Measurements from ENCODE around the gene MFSD12. TPM values are rescaled to one million over a fixed set of nuclear protein-coding genes. Genes with fewer than 3 reads are reported as not detected.

MFSD12 gene
- total and polyA plus RNA-seq, 2 donors (not counting 3 experiments of a cell fraction or from before 2014, with no cell fraction given), result 51.7 to 78.9 TPM

- TF ChIP-seq GATA2 (IDR thresholded peaks at IDR 0.05; ENCODE audit: insufficient read depth, insufficient read length, low read depth, low read length), result no peak
- no peak for TF ChIP-seq POLR2A (IDR thresholded peaks at IDR 0.05; ENCODE audit: low read depth, low read length)
- no peak for TF ChIP-seq POLR2AphosphoS5 (IDR thresholded peaks at IDR 0.05; ENCODE audit: insufficient read depth, low read depth, low read length)
- no peak for TF ChIP-seq EZH2 (IDR thresholded peaks at IDR 0.05; ENCODE audit: borderline replicate concordance, low read depth, low read length, severe bottlenecking)
- no peak for TF ChIP-seq FOS (IDR thresholded peaks at IDR 0.05; ENCODE audit: borderline replicate concordance, insufficient read depth, low read length)
- TF ChIP-seq, protein P1, sequence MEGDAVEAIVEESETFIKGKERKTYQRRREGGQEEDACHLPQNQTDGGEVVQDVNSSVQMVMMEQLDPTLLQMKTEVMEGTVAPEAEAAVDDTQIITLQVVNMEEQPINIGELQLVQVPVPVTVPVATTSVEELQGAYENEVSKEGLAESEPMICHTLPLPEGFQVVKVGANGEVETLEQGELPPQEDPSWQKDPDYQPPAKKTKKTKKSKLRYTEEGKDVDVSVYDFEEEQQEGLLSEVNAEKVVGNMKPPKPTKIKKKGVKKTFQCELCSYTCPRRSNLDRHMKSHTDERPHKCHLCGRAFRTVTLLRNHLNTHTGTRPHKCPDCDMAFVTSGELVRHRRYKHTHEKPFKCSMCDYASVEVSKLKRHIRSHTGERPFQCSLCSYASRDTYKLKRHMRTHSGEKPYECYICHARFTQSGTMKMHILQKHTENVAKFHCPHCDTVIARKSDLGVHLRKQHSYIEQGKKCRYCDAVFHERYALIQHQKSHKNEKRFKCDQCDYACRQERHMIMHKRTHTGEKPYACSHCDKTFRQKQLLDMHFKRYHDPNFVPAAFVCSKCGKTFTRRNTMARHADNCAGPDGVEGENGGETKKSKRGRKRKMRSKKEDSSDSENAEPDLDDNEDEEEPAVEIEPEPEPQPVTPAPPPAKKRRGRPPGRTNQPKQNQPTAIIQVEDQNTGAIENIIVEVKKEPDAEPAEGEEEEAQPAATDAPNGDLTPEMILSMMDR (IDR thresholded peaks at IDR 0.05; ENCODE audit: extremely low read depth in 1 of 2, insufficient read depth in 1 of 2, low read depth in 1 of 2, low read length in 2 of 2), result no peak
- no peak for TF ChIP-seq MYC (IDR thresholded peaks at IDR 0.05; ENCODE audit: low read depth, low read length)
- intact Hi-C loops (cut with micrococcal nuclease) (no loop called here), dilution Hi-C loops (cut with MboI; ENCODE audit: extremely low pct_ligation_motif_present, low sequenced_read_pairs) (no loop called here)
- Histone ChIP-seq H4K20me1 (replicated peaks; ENCODE audit: control insufficient read depth, extremely low read depth, insufficient read depth, low read length) (no peaks in the 10 kb centered on the region), H3K36me3 (ENCODE audit: control insufficient read depth in 2 of 2, extremely low read depth in 1 of 2, insufficient read depth in 2 of 2, low read length in 2 of 2) (peaks cover 0 to 2% of the 10 kb centered on the region in 2 experiments), H3K9ac (replicated peaks; ENCODE audit: extremely low read depth, insufficient read depth, low read length) (no peak overlapping the region), H3K9me1 (replicated peaks; ENCODE audit: control insufficient read depth, extremely low read depth, insufficient read depth, low read length) (no peaks in the 10 kb centered on the region), H3K27ac (ENCODE audit: insufficient read depth, low read depth, low read length) (no peak overlapping the region), H3K27me3 (ENCODE audit: control insufficient read depth in 2 of 2, insufficient read depth in 2 of 2, low read length in 2 of 2) (no peaks in the 10 kb centered on the region), H3K9me3 (replicated peaks; ENCODE audit: control insufficient read depth, insufficient read depth, low read length) (no peaks in the 10 kb centered on the region), H2AFZ (ENCODE audit: low read depth, low read length) (no peak overlapping the region), H3K4me3 (replicated peaks in 1 of 3; ENCODE audit: insufficient read depth in 1 of 3, low read depth in 1 of 3, low read length in 3 of 3) (no peak overlapping the region), H3K4me2 (ENCODE audit: insufficient read depth, low read length) (no peak overlapping the region), H3K79me2 (ENCODE audit: control insufficient read depth, insufficient read depth, low read length) (peaks cover 40% of the 10 kb centered on the region), H3K4me1 (ENCODE audit: control insufficient read depth, extremely low read depth, insufficient read depth, low read length) (peaks cover 25% of the 10 kb centered on the region)
- ChIA-PET POLR2A (interaction anchor here (0.8 kb wide), 1 partner anchor 9 kb away, joined by 5 read pairs; no protein-coding TSS in a partner anchor), CTCF (interaction anchor here (1.1 to 6.4 kb wide), 5 partner anchors 10 to 119 kb away, joined by 3 to 34 read pairs (median 6); no protein-coding TSS in a partner anchor)
- DNase-seq (ENCODE audit: low read depth, low spot score) (no peak), FAIRE-seq (no peak)
- no TSS peak for BruUV-seq (replicated peaks)
Measured at GRCh38 chr19:3554254-3555083, 2.9 kb downstream of the MFSD12 start.

All from endothelial cell of umbilical vein (primary cell).